Measurements from ENCODE around the gene CPNE1.

The CPNE1 gene

GRCh38 chr20:35611482-35611881, 53.2 kb downstream of the CPNE1 start:
- no peak overlapping the region for H3K4me3 Mint-ChIP-seq
- no peaks in the 10 kb centered on the region for H3K9me3 Mint-ChIP-seq
- H3K27me3 Mint-ChIP-seq (ENCODE audit: low read depth): no peaks in the 10 kb centered on the region
- no peak overlapping the region for H3K27ac Mint-ChIP-seq
- H3K4me1 Mint-ChIP-seq (ENCODE audit: low read depth): peaks cover 6% of the 10 kb centered on the region
- no peaks in the 10 kb centered on the region for H3K36me3 Mint-ChIP-seq (ENCODE audit: low read depth)

- H3K4me1 Mint-ChIP-seq (ENCODE audit: low read depth): peaks cover 6% of the 10 kb centered on the region
- no peaks in the 10 kb centered on the region for H3K9me3 Mint-ChIP-seq
- no peak overlapping the region for H3K27ac Mint-ChIP-seq
- H3K4me3 Mint-ChIP-seq: no peak overlapping the region
- no peaks in the 10 kb centered on the region for H3K36me3 Mint-ChIP-seq (ENCODE audit: low read depth)
- no peaks in the 10 kb centered on the region for H3K27me3 Mint-ChIP-seq (ENCODE audit: low read depth)
Observed at GRCh38 chr20:35610833-35611427, 53.8 kb downstream of the CPNE1 start.

DNA sequence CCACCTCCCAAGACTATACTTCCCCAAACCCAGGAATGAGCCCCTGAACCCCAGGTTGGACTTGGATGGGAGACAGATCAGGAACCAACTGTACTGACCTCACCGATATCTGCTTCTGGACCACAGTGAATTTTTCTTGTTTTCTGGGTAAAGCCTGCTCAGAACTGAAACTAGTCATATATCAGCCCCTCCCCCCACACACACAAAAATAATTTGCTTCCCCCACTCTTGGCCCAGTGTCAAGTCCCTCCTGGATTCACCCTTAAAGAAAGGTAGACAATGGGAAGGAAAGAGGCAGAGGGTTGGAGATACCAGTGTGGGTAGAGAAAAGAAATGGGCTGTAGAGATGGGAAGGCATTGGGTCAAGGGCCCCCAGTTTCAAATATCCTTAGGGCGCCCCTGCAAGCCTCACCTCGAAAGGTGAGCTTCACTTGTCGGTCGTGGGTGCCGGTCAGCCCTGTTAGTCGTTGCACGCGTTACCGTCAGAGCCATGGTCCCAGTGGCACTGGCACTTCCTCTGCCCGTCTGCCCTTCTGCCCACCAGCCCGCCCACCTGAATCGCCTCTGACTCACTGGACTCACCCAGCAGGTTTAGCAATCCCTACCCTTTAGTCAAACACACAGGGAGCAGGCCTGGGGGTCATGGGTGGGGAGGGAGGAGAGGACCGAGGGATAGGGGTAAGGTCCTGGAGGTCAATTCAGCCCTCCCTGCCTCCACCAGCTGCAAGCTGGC, 57.5 kb downstream of the CPNE1 start:
- Mint-ChIP-seq H3K27me3 (ENCODE audit: low read depth) (peaks cover 8% of the 10 kb centered on the region), H3K4me1 (ENCODE audit: low read depth) (peaks cover 3% of the 10 kb centered on the region), H3K4me3 (no peak overlapping the region), H3K36me3 (ENCODE audit: low read depth) (no peaks in the 10 kb centered on the region), H3K9me3 (no peaks in the 10 kb centered on the region), H3K27ac (no peak overlapping the region)

- H3K4me3 Mint-ChIP-seq: no peak overlapping the region
- H3K27ac Mint-ChIP-seq: no peak overlapping the region
- H3K36me3 Mint-ChIP-seq (ENCODE audit: low read depth): no peaks in the 10 kb centered on the region
- H3K27me3 Mint-ChIP-seq (ENCODE audit: low read depth): peaks cover 13% of the 10 kb centered on the region
- H3K9me3 Mint-ChIP-seq: no peaks in the 10 kb centered on the region
- peaks cover 5% of the 10 kb centered on the region for H3K4me1 Mint-ChIP-seq (ENCODE audit: low read depth)
Observed at GRCh38 chr20:35606127-35606526, 58.6 kb downstream of the CPNE1 start.

DNA sequence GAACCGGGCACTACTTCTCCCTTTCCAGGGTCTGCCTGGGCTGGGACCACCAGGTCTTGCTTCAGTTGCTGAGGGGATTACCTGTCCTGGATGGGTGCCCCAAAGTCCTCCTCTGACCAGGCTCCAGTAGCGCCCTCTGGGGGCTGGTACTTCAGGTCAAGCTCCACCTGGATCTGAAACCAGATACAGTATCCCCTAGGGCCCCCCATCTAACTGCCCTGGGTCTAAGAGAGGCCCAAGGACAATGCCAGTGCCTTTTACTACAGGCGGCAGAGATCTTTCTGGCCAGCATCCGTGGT, 60.3 kb downstream of the CPNE1 start:
- H3K36me3 Mint-ChIP-seq (ENCODE audit: low read depth): no peaks in the 10 kb centered on the region
- H3K9me3 Mint-ChIP-seq: no peaks in the 10 kb centered on the region
- no peak overlapping the region for H3K27ac Mint-ChIP-seq
- H3K4me3 Mint-ChIP-seq: no peak overlapping the region
- peaks cover 24% of the 10 kb centered on the region for H3K27me3 Mint-ChIP-seq (ENCODE audit: low read depth)
- H3K4me1 Mint-ChIP-seq (ENCODE audit: low read depth): peaks cover 6% of the 10 kb centered on the region

DNA sequence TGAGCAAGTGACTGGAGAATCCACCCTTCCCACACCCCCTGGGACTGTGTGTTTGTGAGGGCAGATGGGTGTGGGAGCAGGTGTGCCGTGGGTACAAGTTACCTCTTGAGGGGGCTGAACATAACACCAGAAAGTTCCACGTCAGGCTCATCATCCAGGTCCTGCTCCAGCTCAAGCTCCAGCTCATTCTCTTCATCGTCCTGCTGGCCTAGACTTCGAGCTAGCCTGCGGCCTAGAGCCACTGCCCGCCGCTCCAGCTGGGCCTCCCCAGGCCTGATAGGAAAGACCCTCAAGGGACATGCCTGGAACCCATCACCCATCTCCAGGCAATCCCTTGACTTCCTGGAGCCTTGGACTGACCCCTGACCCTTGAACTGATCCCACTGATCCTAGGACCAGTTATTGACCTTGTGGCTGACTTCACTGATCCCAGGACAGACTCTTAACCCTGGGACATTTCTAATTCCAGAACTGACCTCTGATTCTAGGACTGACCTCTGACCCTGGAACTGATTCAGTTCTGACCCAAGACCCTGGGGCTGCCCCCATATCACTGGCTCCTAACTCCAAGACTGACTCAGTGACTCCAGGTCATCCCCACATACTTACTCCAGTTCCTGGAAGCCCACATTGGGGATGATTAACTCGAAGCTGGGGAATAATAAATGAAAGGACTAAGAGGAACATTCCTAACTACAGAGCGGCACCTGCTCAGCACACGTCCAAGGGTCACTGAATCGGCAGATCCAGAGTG, 60.8 kb downstream of the CPNE1 start:
- Mint-ChIP-seq H3K27me3 (ENCODE audit: low read depth) (peaks cover 29% of the 10 kb centered on the region), H3K36me3 (ENCODE audit: low read depth) (no peaks in the 10 kb centered on the region), H3K9me3 (no peaks in the 10 kb centered on the region), H3K4me3 (no peak overlapping the region), H3K27ac (no peak overlapping the region), H3K4me1 (ENCODE audit: low read depth) (peaks cover 6% of the 10 kb centered on the region)

DNA sequence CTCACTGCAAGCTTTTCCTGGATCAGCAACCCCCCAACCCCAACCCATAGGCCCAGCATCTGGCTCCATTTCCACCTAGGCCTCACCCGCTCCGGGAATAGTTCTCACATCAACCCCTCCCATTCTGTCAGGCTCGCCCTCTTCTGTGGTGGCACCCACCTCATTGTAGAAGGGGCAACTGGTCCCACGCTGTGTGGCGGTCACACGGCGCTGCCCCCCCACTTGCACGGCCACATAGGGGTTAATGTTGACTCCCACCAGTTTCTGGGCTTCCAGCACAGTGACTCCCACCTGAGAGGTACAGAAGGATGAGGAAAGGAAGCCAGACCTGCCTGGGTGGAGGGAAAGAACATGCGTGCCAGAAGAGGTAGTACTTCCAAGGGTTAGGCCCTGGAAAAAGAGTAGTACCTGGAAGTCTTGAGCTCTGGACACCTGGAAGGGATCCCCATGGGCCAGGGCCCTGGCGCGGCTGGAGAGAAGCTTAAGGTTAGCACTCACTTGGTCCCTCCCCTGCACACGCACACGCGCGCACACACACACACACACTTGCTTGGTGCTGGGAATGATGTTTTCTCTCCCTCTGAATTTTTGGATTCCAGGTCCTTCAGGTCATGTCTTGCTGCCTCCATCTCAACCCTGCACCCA, 61.7 kb downstream of the CPNE1 start:
- Mint-ChIP-seq H3K4me1 (ENCODE audit: low read depth) (peaks cover 6% of the 10 kb centered on the region), H3K27ac (no peak overlapping the region), H3K4me3 (no peak overlapping the region)

DNA sequence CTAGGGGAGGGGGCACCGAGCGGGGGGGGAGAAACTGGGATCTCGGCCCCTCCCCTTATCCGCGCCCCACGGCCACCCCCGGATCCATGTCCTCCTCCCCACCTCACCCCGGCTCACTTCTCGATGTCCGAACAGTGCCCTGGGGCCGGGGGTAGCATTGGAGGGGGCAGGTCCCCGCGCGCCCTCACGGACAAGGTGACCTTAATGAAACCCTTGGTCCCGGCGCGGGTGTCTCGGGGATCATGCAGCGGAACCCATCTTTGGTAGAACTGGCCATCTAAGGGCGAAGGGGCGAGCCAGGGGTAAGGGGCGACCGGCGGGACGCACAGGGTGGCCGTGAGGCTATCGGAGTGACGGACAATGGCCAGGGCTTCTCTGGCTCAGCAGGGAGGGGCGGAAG, 62.7 kb downstream of the CPNE1 start:
- Mint-ChIP-seq H3K27me3 (ENCODE audit: low read depth) (peaks cover 48% of the 10 kb centered on the region), H3K36me3 (ENCODE audit: low read depth) (no peaks in the 10 kb centered on the region), H3K27ac (no peak overlapping the region), H3K9me3 (no peaks in the 10 kb centered on the region), H3K4me1 (ENCODE audit: low read depth) (peaks cover 6% of the 10 kb centered on the region), H3K4me3 (no peak overlapping the region)

More for the DNA sequence above, 61.7 kb downstream of the CPNE1 start:
- peaks cover 38% of the 10 kb centered on the region for H3K27me3 Mint-ChIP-seq (ENCODE audit: low read depth)
- no peaks in the 10 kb centered on the region for H3K9me3 Mint-ChIP-seq
- no peaks in the 10 kb centered on the region for H3K36me3 Mint-ChIP-seq (ENCODE audit: low read depth)

GRCh38 chr20:35600993-35601973, 63.4 kb downstream of the CPNE1 start:
- no peaks in the 10 kb centered on the region for H3K9me3 Mint-ChIP-seq
- H3K4me3 Mint-ChIP-seq: peak overlapping the region; percentile 64
- H3K4me1 Mint-ChIP-seq (ENCODE audit: low read depth): peaks cover 3% of the 10 kb centered on the region
- H3K36me3 Mint-ChIP-seq (ENCODE audit: low read depth): no peaks in the 10 kb centered on the region
- peaks cover 54% of the 10 kb centered on the region for H3K27me3 Mint-ChIP-seq (ENCODE audit: low read depth)
- H3K27ac Mint-ChIP-seq: no peak overlapping the region

GRCh38 chr20:35600176-35600992, 64.3 kb downstream of the CPNE1 start:
- no peaks in the 10 kb centered on the region for H3K36me3 Mint-ChIP-seq (ENCODE audit: low read depth)
- no peaks in the 10 kb centered on the region for H3K9me3 Mint-ChIP-seq
- peaks cover 54% of the 10 kb centered on the region for H3K27me3 Mint-ChIP-seq (ENCODE audit: low read depth)
- H3K4me3 Mint-ChIP-seq: peak overlapping the region; percentile 64
- peaks cover 3% of the 10 kb centered on the region for H3K4me1 Mint-ChIP-seq (ENCODE audit: low read depth)
- no peak overlapping the region for H3K27ac Mint-ChIP-seq

GRCh38 chr20:35599776-35600120, 65.0 kb downstream of the CPNE1 start:
- Mint-ChIP-seq H3K9me3 (no peaks in the 10 kb centered on the region), H3K27ac (no peak overlapping the region), H3K36me3 (ENCODE audit: low read depth) (no peaks in the 10 kb centered on the region), H3K27me3 (ENCODE audit: low read depth) (peaks cover 54% of the 10 kb centered on the region), H3K4me3 (no peak overlapping the region), H3K4me1 (ENCODE audit: low read depth) (peaks cover 3% of the 10 kb centered on the region)

GRCh38 chr20:35598899-35599775, 65.6 kb downstream of the CPNE1 start:
- no peak overlapping the region for H3K27ac Mint-ChIP-seq
- H3K4me1 Mint-ChIP-seq (ENCODE audit: low read depth): peaks cover 3% of the 10 kb centered on the region
- H3K9me3 Mint-ChIP-seq: no peaks in the 10 kb centered on the region
- H3K36me3 Mint-ChIP-seq (ENCODE audit: low read depth): no peaks in the 10 kb centered on the region
- no peak overlapping the region for H3K4me3 Mint-ChIP-seq
- H3K27me3 Mint-ChIP-seq (ENCODE audit: low read depth): peaks cover 54% of the 10 kb centered on the region

DNA sequence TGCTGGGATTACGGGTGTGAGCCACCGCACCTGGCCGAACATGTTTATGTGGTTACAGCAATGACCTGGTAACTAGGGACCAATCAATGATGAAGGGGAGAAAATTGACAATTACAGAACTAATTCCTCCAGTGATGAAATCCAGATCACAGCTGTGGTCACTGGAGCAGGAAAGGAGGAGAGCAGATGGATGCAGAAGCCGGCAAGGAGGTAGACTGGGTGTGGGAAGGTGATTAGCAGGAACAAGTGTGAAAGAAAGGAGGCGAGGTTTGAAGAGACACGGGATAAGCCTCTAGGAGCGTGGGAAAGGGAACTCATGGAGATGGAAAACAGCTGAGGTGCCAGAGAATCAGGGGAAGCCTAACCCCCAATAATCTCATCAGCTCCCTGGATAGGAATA, 66.2 kb downstream of the CPNE1 start:
- Mint-ChIP-seq H3K27ac (no peak overlapping the region), H3K9me3 (no peaks in the 10 kb centered on the region), H3K4me3 (no peak overlapping the region), H3K4me1 (ENCODE audit: low read depth) (peaks cover 3% of the 10 kb centered on the region), H3K36me3 (ENCODE audit: low read depth) (no peaks in the 10 kb centered on the region), H3K27me3 (ENCODE audit: low read depth) (peaks cover 54% of the 10 kb centered on the region)
